HG03103 (cell line): Measurements from ENCODE around the gene UGT1A5.

Experiments
- ATAC-seq: cut with Tn5 transposase; IDR thresholded peaks from one replicate; pipeline ENCODE4 v1.9.1; 2021; ENCODE audit warnings: low read depth; ENCODE audit not compliant: unreplicated experiment

Gene UGT1A5

DNA sequence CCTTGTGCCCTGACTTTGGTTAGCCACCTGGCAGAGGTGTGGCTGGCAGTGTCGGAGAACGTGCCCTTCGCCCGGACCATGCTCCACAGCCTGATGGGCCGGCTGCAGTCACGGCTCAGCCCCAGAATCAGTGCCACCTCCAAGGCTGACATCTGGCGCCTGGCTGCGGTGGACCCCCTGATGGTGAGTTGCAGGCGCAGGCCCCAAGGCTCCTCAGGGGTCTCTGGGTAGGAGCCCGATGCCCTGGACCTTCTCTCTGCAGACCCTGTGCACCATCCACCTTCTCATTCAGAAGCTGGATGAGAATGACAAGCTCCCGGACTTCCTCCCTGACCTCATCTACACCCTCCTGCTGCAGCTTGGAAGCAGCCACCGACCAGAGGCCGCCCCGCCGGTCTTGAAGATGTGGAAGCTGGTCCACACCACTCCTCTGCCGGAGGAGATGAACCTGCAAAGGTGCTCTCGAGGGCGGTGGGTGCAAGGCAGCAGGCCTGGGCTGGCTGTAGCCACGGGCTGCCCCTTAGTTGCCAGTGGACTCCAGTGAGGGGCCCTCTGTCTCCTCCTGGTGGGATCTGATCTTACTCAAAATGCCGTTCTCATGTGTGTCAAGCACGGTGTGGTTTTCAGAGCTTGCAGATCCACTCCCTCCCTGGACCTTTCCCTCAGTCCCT lies 109.5 kb downstream of the UGT1A5 start:
- no peak for ATAC-seq
